ENCODE results near the gene HAT1. TPM values are rescaled to one million over a fixed set of nuclear protein-coding genes. Genes with fewer than 3 reads are reported as not detected.

The HAT1 gene
- total RNA-seq, 1 experiment from 2014 or later: 76.8 TPM

DNA sequence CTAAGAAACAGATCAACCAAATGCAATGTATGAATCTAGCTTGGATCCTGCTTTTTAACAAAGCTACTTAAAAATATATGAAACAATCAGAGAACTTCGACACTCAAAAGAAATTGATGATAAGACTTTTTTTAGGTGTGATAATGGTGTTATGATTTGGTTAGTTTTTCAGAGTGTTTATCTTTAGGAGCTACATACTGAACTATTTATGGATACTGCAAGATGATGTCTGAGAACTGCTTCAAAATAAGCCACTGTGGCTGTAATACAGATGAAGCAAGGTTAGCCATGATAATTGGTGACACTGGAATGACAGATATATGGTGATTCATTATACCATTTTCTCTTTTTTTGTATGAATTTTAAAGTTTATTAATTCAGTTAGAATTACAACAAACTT is 42.4 kb upstream of the HAT1 start:
- H3K27me3 ChIP-seq (ENCODE audit: low read length): no peaks in the 10 kb centered on the region
- intact Hi-C loops (cut with micrococcal nuclease): no loop called here
- H3K36me3 ChIP-seq (ENCODE audit: low read depth, low read length): peaks cover 4% of the 10 kb centered on the region; the same call in 1 of the 2 replicates
- H4K20me1 ChIP-seq (ENCODE audit: low read length): no peaks in the 10 kb centered on the region
- H3K9ac ChIP-seq (ENCODE audit: low read length): no peak overlapping the region
- no peak overlapping the region for H3K4me2 ChIP-seq (ENCODE audit: low read length)
- H3K9me3 ChIP-seq (ENCODE audit: low read length): no peaks in the 10 kb centered on the region
- CTCF ChIA-PET: no interaction called here
- TF ChIP-seq CTCF (conservative IDR thresholded peaks at IDR 0.05; ENCODE audit: low read depth, low read length) (no peak), EZH2phosphoT487 (IDR thresholded peaks at IDR 0.05; ENCODE audit: borderline replicate concordance, low read length) (no peak), EZH2 (IDR thresholded peaks at IDR 0.05; ENCODE audit: low read length, unreplicated experiment) (no peak)
- no peaks in the 10 kb centered on the region for H3F3A ChIP-seq (ENCODE audit: low read length, unreplicated experiment)
- H2AFZ ChIP-seq (ENCODE audit: low read length): no peak overlapping the region
- no peaks in the 10 kb centered on the region for H3K9me2 ChIP-seq (replicated peaks; ENCODE audit: low read length)
- peaks cover 10% of the 10 kb centered on the region; the same call in 1 of the 2 replicates for H3K79me2 ChIP-seq (ENCODE audit: low read length)
- no peak for DNase-seq
- H3K4me3 ChIP-seq (ENCODE audit: low read length): no peak overlapping the region
- peaks cover 4% of the 10 kb centered on the region; the same call in 1 of the 2 replicates for H3K4me1 ChIP-seq (ENCODE audit: insufficient read depth, low read length)
- POLR2A ChIA-PET (ENCODE audit: unreplicated experiment): no interaction called here
- ATAC-seq: no peak
- H3K27ac ChIP-seq (ENCODE audit: low read length): no peak overlapping the region
- no TSS peak for BruUV-seq (replicated peaks)

DNA sequence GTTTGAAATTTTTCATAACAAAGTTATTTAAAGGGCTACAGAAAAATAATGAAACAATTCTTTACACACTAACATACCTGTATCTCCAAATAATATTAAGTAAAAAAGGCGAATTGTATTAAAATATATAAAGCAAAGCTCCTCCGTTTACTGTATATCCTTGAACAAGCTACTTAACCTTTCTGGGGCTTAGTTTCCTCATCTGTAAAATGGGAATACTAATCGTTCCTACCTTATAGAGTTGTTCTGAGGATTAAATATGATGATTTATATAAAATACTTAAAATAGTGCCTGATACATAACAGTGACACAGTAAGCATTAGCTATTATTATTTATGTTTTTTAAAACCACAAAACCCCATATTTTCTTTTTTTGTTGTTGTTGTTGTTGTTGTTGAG is 41.5 kb upstream of the HAT1 start:
- no peaks in the 10 kb centered on the region for H3K9me2 ChIP-seq (replicated peaks; ENCODE audit: low read length)
- ChIA-PET POLR2A (ENCODE audit: unreplicated experiment) (no interaction called here), CTCF (no interaction called here)
- no peaks in the 10 kb centered on the region for H4K20me1 ChIP-seq (ENCODE audit: low read length)
- peaks cover 4% of the 10 kb centered on the region; the same call in 1 of the 2 replicates for H3K4me1 ChIP-seq (ENCODE audit: insufficient read depth, low read length)
- H3K27me3 ChIP-seq (ENCODE audit: low read length): no peaks in the 10 kb centered on the region
- no peaks in the 10 kb centered on the region for H3F3A ChIP-seq (ENCODE audit: low read length, unreplicated experiment)
- no peaks in the 10 kb centered on the region for H3K9me3 ChIP-seq (ENCODE audit: low read length)
- H3K79me2 ChIP-seq (ENCODE audit: low read length): peaks cover 10% of the 10 kb centered on the region; the same call in 1 of the 2 replicates
- H3K4me3 ChIP-seq (ENCODE audit: low read length): no peak overlapping the region
- no TSS peak for BruUV-seq (replicated peaks)
- ATAC-seq: no peak
- DNase-seq: no peak
- no peak for TF ChIP-seq EZH2 (IDR thresholded peaks at IDR 0.05; ENCODE audit: low read length, unreplicated experiment)
- no peak for TF ChIP-seq CTCF (conservative IDR thresholded peaks at IDR 0.05; ENCODE audit: low read depth, low read length)
- TF ChIP-seq EZH2phosphoT487 (IDR thresholded peaks at IDR 0.05; ENCODE audit: borderline replicate concordance, low read length): no peak
- H3K9ac ChIP-seq (ENCODE audit: low read length): no peak overlapping the region
- no peak overlapping the region for H2AFZ ChIP-seq (ENCODE audit: low read length)
- no peaks in the 10 kb centered on the region for H3K36me3 ChIP-seq (ENCODE audit: low read depth, low read length)
- intact Hi-C loops (cut with micrococcal nuclease): no loop called here
- H3K4me2 ChIP-seq (ENCODE audit: low read length): no peak overlapping the region
- H3K27ac ChIP-seq (ENCODE audit: low read length): no peak overlapping the region

DNA sequence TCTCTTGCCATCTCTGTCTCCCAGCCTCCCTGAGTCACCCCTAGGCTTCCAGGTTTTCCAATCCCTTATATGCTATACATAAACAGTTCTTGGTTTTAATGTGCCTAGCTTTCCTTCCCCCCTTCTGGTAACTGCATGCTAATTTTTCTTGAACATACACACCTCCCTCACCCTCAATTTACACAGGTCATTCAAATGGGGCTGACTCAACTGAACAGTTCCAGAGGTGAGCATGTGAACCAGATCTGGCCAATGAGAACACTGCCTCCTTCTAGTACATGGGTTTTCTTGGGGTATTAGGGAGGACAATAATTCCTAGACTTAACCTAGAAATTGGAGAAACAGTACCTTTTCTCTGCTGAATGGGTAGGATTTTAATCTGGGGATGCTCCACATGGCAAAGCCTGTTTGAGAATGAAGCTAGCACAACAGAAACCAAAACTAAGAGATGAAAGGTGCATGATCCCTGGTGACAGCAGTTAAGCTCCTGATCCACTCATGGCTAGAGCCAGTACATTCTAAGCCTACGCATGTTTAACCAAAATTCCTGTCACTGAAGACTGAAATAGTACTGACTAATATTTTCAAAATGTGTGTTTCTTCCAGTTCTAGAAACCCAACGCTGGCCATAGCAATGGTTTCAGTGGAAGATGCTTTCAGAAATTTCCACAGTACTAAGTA is 40.0 kb upstream of the HAT1 start:
- POLR2A ChIA-PET (ENCODE audit: unreplicated experiment): no interaction called here
- DNase-seq (no peak), ATAC-seq (no peak)
- intact Hi-C loops (cut with micrococcal nuclease): no loop called here
- Histone ChIP-seq H3K4me3 (ENCODE audit: low read length) (no peak overlapping the region), H3K9ac (ENCODE audit: low read length) (no peak overlapping the region), H2AFZ (ENCODE audit: low read length) (no peak overlapping the region), H3K27ac (ENCODE audit: low read length) (no peak overlapping the region), H4K20me1 (ENCODE audit: low read length) (no peaks in the 10 kb centered on the region), H3K9me2 (replicated peaks; ENCODE audit: low read length) (no peaks in the 10 kb centered on the region), H3K36me3 (ENCODE audit: low read depth, low read length) (no peaks in the 10 kb centered on the region), H3K27me3 (ENCODE audit: low read length) (no peaks in the 10 kb centered on the region), H3F3A (ENCODE audit: low read length, unreplicated experiment) (no peaks in the 10 kb centered on the region), H3K79me2 (ENCODE audit: low read length) (peaks cover 4% of the 10 kb centered on the region; the same call in 1 of the 2 replicates), H3K4me1 (ENCODE audit: insufficient read depth, low read length) (peaks cover 4% of the 10 kb centered on the region; the same call in 1 of the 2 replicates), H3K4me2 (ENCODE audit: low read length) (no peak overlapping the region), H3K9me3 (ENCODE audit: low read length) (no peaks in the 10 kb centered on the region)
- TF ChIP-seq CTCF (conservative IDR thresholded peaks at IDR 0.05; ENCODE audit: low read depth, low read length) (no peak), EZH2 (IDR thresholded peaks at IDR 0.05; ENCODE audit: low read length, unreplicated experiment) (no peak), EZH2phosphoT487 (IDR thresholded peaks at IDR 0.05; ENCODE audit: borderline replicate concordance, low read length) (no peak)
- BruUV-seq (replicated peaks): no TSS peak
- CTCF ChIA-PET: no interaction called here

Measured in PC-3 (cell line).